Memory B cell (primary cell): Measurements from ENCODE around the gene MYOM1.
"Not testable (repeated sequence)": the region's sequence is repeated elsewhere in the genome, so short reads cannot be mapped to it uniquely, and the experiment has no call there.

Source experiments
- ATAC-seq: fragments of 150-1000 bp; cut with Tn5 transposase; 2 replicates; pipeline ENCODE4 v1.10.0; 2021; ENCODE audit warnings: low read depth, mild to moderate bottlenecking, moderate library complexity
- DNase-seq, 2 donors: peaks; one replicate each; pipeline ENCODE4 v3.0.0; 2022; ENCODE audit warnings: low spot score in 2 of 2
- H3K27ac Mint-ChIP-seq: one replicate; pipeline ENCODE4 v1.8.0; 2022; ENCODE audit warnings: mild to moderate bottlenecking, moderate library complexity, mixed read lengths
- H3K27me3 Mint-ChIP-seq: one replicate; pipeline ENCODE4 v1.8.0; 2022; ENCODE audit warnings: mixed read lengths
- H3K36me3 Mint-ChIP-seq: one replicate; pipeline ENCODE4 v1.8.0; 2022; ENCODE audit warnings: mild to moderate bottlenecking, mixed read lengths
- H3K4me1 Mint-ChIP-seq: one replicate; pipeline ENCODE4 v1.8.0; 2022; ENCODE audit warnings: mixed read lengths
- H3K4me3 Mint-ChIP-seq: one replicate; pipeline ENCODE4 v1.8.0; 2022; ENCODE audit warnings: mild to moderate bottlenecking, moderate library complexity, mixed read lengths
- H3K9me3 Mint-ChIP-seq: one replicate; pipeline ENCODE4 v1.8.0; 2022; ENCODE audit warnings: mixed read lengths

Gene MYOM1

GRCh38 chr18:3198260-3198860, 21.4 kb downstream of the MYOM1 start:
- H3K4me3 Mint-ChIP-seq, H3K27ac Mint-ChIP-seq, H3K4me1 Mint-ChIP-seq: not testable (repeated sequence)

GRCh38 chr18:3194947-3195612, 24.7 kb downstream of the MYOM1 start:
- Mint-ChIP-seq H3K4me3 (no peak overlapping the region), H3K27ac (no peak overlapping the region), H3K36me3 (peaks cover 5% of the 10 kb centered on the region), H3K4me1 (peaks cover 3% of the 10 kb centered on the region), H3K9me3 (no peaks in the 10 kb centered on the region), H3K27me3 (no peaks in the 10 kb centered on the region)
- DNase-seq, result no peak
- no peak for ATAC-seq

More at GRCh38 chr18:3198260-3198860, 21.4 kb downstream of the MYOM1 start:
- ATAC-seq, DNase-seq, H3K36me3 Mint-ChIP-seq, H3K27me3 Mint-ChIP-seq: not testable (repeated sequence)
- peaks cover 11% of the 10 kb centered on the region for H3K9me3 Mint-ChIP-seq

- Mint-ChIP-seq H3K4me1 (peaks cover 3% of the 10 kb centered on the region), H3K9me3 (no peaks in the 10 kb centered on the region), H3K27me3 (no peaks in the 10 kb centered on the region), H3K36me3 (peaks cover 12% of the 10 kb centered on the region), H3K27ac (no peak overlapping the region), H3K4me3 (no peak overlapping the region)
- ATAC-seq (no peak), DNase-seq (no peak)
These were observed 26.4 kb downstream of the MYOM1 start for GRCh38 chr18:3193331-3193730.

GRCh38 chr18:3192752-3193151, 27.0 kb downstream of the MYOM1 start:
- ATAC-seq, result no peak
- peaks cover 3% of the 10 kb centered on the region for H3K4me1 Mint-ChIP-seq
- H3K36me3 Mint-ChIP-seq, result peaks cover 12% of the 10 kb centered on the region
- no peaks in the 10 kb centered on the region for H3K27me3 Mint-ChIP-seq
- no peak for DNase-seq
- H3K27ac Mint-ChIP-seq, result no peak overlapping the region
- no peak overlapping the region for H3K4me3 Mint-ChIP-seq
- H3K9me3 Mint-ChIP-seq, result no peaks in the 10 kb centered on the region

GRCh38 chr18:3192286-3192685, 27.5 kb downstream of the MYOM1 start:
- ATAC-seq (no peak), DNase-seq (no peak)
- no peaks in the 10 kb centered on the region for H3K27me3 Mint-ChIP-seq
- H3K27ac Mint-ChIP-seq, result no peak overlapping the region
- peaks cover 12% of the 10 kb centered on the region for H3K36me3 Mint-ChIP-seq
- H3K9me3 Mint-ChIP-seq, result no peaks in the 10 kb centered on the region
- H3K4me1 Mint-ChIP-seq, result peaks cover 3% of the 10 kb centered on the region
- H3K4me3 Mint-ChIP-seq, result no peak overlapping the region

- Mint-ChIP-seq H3K4me1 (no peaks in the 10 kb centered on the region), H3K9me3 (no peaks in the 10 kb centered on the region)
- no peak for DNase-seq
These were observed 29.2 kb downstream of the MYOM1 start for GRCh38 chr18:3190610-3191009.

GRCh38 chr18:3189884-3190283, 29.9 kb downstream of the MYOM1 start:
- H3K27ac Mint-ChIP-seq, result no peak overlapping the region
- H3K36me3 Mint-ChIP-seq, result peaks cover 15% of the 10 kb centered on the region
- no peaks in the 10 kb centered on the region for H3K27me3 Mint-ChIP-seq
- H3K4me1 Mint-ChIP-seq, result no peaks in the 10 kb centered on the region
- DNase-seq (no peak), ATAC-seq (no peak)
- H3K4me3 Mint-ChIP-seq, result no peak overlapping the region
- H3K9me3 Mint-ChIP-seq, result no peaks in the 10 kb centered on the region

More at GRCh38 chr18:3190610-3191009, 29.2 kb downstream of the MYOM1 start:
- no peak overlapping the region for H3K4me3 Mint-ChIP-seq
- no peaks in the 10 kb centered on the region for H3K27me3 Mint-ChIP-seq
- no peak for ATAC-seq
- no peak overlapping the region for H3K27ac Mint-ChIP-seq
- H3K36me3 Mint-ChIP-seq, result peaks cover 15% of the 10 kb centered on the region

GRCh38 chr18:3186678-3187658, 32.8 kb downstream of the MYOM1 start:
- Mint-ChIP-seq H3K36me3 (peaks cover 11% of the 10 kb centered on the region), H3K9me3 (no peaks in the 10 kb centered on the region), H3K4me1 (no peaks in the 10 kb centered on the region), H3K4me3 (no peak overlapping the region), H3K27ac (peak overlapping the region; percentile 10), H3K27me3 (no peaks in the 10 kb centered on the region)
- DNase-seq, result no peak
- no peak for ATAC-seq

- ATAC-seq (no peak), DNase-seq (no peak)
- H3K27ac Mint-ChIP-seq, result no peak overlapping the region
- H3K4me1 Mint-ChIP-seq, result peaks cover 3% of the 10 kb centered on the region
- peaks cover 10% of the 10 kb centered on the region for H3K36me3 Mint-ChIP-seq
- no peak overlapping the region for H3K4me3 Mint-ChIP-seq
- H3K9me3 Mint-ChIP-seq, result no peaks in the 10 kb centered on the region
- H3K27me3 Mint-ChIP-seq, result no peaks in the 10 kb centered on the region
These were observed 35.3 kb downstream of the MYOM1 start for GRCh38 chr18:3184275-3184963.

GRCh38 chr18:3183103-3183717, 36.6 kb downstream of the MYOM1 start:
- no peak for DNase-seq
- H3K27ac Mint-ChIP-seq, result no peak overlapping the region
- no peak for ATAC-seq
- H3K36me3 Mint-ChIP-seq, result peaks cover 2% of the 10 kb centered on the region
- no peaks in the 10 kb centered on the region for H3K27me3 Mint-ChIP-seq
- no peaks in the 10 kb centered on the region for H3K9me3 Mint-ChIP-seq
- no peak overlapping the region for H3K4me3 Mint-ChIP-seq
- peaks cover 13% of the 10 kb centered on the region for H3K4me1 Mint-ChIP-seq

- ATAC-seq (no peak), DNase-seq (no peak)
- Mint-ChIP-seq H3K9me3 (no peaks in the 10 kb centered on the region), H3K36me3 (no peaks in the 10 kb centered on the region), H3K27me3 (no peaks in the 10 kb centered on the region), H3K27ac (peak overlapping the region; percentile 93), H3K4me3 (no peak overlapping the region), H3K4me1 (peaks cover 19% of the 10 kb centered on the region)
These were observed 39.4 kb downstream of the MYOM1 start for GRCh38 chr18:3180325-3180724.

- no peaks in the 10 kb centered on the region for H3K9me3 Mint-ChIP-seq
- peak overlapping the region; percentile 50 for H3K4me3 Mint-ChIP-seq
- ATAC-seq, result peak; percentile 39
- no peaks in the 10 kb centered on the region for H3K36me3 Mint-ChIP-seq
- DNase-seq, result peak; percentile 13 to 17
- H3K27ac Mint-ChIP-seq, result peak overlapping the region; percentile 93
- H3K27me3 Mint-ChIP-seq, result no peaks in the 10 kb centered on the region
- H3K4me1 Mint-ChIP-seq, result peaks cover 19% of the 10 kb centered on the region
These were observed 40.2 kb downstream of the MYOM1 start for GRCh38 chr18:3179430-3180089.
